ENCODE data around the gene ZSCAN5B.

GRCh38 chr19:56153507-56153906 lies 44.1 kb downstream of the ZSCAN5B start:
- no peak for TF ChIP-seq CTCF (IDR thresholded peaks at IDR 0.05)
- no peak for TF ChIP-seq EP300 (IDR thresholded peaks at IDR 0.05)
- TF ChIP-seq POLR2A (IDR thresholded peaks at IDR 0.05) = no peak

All from ovary (tissue), 3 donors.